ENCODE data around the gene BRIX1.

GRCh38 chr5:34915139-34915855, at the start of gene BRIX1, which contains the start of gene RAD1:
- TF ChIP-seq FOXM1 (IDR thresholded peaks at IDR 0.05; ENCODE audit: borderline replicate concordance, low read depth), result no peak
- no peak for TF ChIP-seq CREB1 (IDR thresholded peaks at IDR 0.05; ENCODE audit: low read depth)
- TF ChIP-seq EP300 (IDR thresholded peaks at IDR 0.05; ENCODE audit: borderline replicate concordance), result no peak; the same call in 1 of the 2 replicates
- no peak for TF ChIP-seq USF1 (IDR thresholded peaks at IDR 0.05)
- peak; percentile 97 for TF ChIP-seq YY1 (IDR thresholded peaks at IDR 0.05; ENCODE audit: low read depth)
- peak; percentile 84 for TF ChIP-seq EGR1 (IDR thresholded peaks at IDR 0.05)

Data from Ishikawa (cell line).